Left kidney (tissue), 2 donors: ENCODE data around the gene PPP1R12B. TPM values are rescaled to one million over a fixed set of nuclear protein-coding genes. Genes with fewer than 3 reads are reported as not detected.
"Not testable (repeated sequence)": the region's sequence is repeated elsewhere in the genome, so short reads cannot be mapped to it uniquely, and the experiment has no call there.

ENCODE experiments used
- DNase-seq: peaks from one replicate; pipeline ENCODE4 v3.0.0-alpha.2; 2013
- polyA plus RNA-seq: library from polyadenylated mRNA; unstranded; fragments of 120-200 nt; gene quantifications from one replicate; pipeline ENCODE4 v1.2.1, GENCODE V29; 2013; ENCODE audit not compliant: insufficient read length

The PPP1R12B gene
- polyA plus RNA-seq, 1 donor = 27.3 TPM

GRCh38 chr1:202398439-202398838 is 49.9 kb downstream of the PPP1R12B start:
- not testable (repeated sequence) for DNase-seq

DNA sequence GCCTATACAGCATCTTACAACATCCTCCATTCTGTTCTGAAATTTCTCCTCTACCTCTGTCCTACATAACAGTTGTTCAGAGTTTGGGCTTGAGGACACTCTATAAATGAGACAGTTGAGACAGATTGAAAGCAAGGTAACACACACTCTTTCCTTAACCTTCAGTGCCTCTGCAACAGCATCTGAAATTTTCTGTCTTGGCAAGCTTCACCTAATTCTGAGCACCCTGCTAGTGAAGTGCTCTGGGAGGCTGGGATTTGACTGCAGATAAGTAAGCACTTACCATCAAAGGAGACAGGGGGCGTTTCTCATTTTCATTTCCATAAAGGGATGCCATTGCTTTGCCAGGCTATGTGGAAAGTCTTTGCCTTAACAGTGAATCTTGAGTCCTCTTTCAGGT is 53.3 kb downstream of the PPP1R12B start:
- DNase-seq = not testable (repeated sequence)

DNA sequence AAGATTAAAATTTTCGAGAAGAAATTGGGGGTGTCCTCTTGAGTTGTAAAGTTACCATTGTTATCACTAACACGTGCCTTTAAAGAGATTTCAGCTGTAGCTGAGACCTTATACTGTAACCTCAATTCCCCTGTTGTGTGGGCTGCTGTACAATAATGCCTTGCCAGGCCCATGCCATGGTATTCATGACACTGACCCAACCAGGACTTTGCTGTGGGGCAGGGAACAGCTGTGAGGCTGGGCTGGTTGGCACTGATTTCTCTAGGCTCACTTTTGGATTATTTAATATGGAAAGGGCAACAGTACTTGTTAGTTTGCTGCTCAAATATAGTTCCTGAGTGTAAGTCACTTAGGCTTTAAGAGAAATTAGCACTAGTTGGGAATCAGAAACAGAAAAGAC is 54.9 kb downstream of the PPP1R12B start:
- DNase-seq = not testable (repeated sequence)

- no peak for DNase-seq
Observed at GRCh38 chr1:202405928-202406327, 57.4 kb downstream of the PPP1R12B start.

DNA sequence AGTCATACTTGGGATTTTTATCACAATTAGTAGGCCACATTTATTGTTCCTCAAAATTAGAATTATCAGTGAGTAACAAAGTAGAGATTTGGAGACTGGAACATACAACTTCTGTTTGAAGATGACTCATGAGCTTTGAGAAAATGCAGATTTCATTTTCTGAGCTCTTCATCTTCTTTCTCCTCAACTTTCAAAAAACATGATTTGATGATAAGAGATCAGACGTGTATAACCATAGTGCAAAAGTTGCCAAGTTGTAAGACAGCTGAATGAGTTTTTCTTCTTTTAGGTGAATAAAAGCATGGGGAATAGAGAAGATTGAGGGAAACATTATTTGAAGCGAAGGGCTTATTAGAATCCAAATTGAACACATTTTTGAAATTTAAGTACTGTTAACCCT is 58.4 kb downstream of the PPP1R12B start:
- not testable (repeated sequence) for DNase-seq

DNA sequence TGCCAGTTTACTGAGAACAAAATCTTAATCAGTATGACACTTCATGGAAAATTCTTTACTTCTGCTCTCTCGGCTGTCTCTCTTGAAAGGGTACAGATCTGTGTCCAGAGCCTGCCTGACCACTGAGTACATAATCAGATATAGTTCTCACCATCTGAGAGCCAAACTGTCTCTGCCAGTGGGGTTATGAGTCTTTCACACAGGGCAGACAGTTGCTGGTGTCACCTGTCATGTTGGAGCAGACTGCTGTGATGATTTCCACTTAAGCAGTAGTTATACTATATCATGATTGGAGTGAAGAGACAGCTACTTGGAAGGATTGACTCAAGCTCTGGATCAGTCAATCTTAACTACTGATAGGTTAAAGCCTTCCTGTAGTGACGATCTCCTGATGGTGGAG is 58.9 kb downstream of the PPP1R12B start:
- DNase-seq = not testable (repeated sequence)

DNA sequence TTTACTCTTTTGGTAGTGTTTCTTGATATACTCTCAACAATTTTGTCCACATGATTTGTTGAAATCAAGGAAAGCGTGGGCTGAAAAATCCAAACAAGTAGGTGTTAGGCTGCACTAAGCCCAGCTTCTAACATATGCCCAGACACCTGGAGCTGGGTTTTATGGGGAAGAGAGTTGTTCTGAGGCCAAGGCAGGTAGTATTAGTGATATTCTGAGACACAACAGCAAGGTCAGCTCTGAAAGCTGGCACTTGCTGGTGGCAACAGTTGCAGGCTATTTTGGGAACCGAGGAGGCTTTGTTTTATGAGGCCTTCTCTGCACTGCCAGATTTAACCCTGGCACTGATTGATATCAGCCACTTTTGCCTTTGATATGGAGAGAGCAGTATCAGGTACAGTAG is 61.8 kb downstream of the PPP1R12B start:
- not testable (repeated sequence) for DNase-seq

GRCh38 chr1:202410854-202411357 is 62.4 kb downstream of the PPP1R12B start:
- not testable (repeated sequence) for DNase-seq

- no peak for DNase-seq
Observed at GRCh38 chr1:202411422-202411821, 62.9 kb downstream of the PPP1R12B start.

DNA sequence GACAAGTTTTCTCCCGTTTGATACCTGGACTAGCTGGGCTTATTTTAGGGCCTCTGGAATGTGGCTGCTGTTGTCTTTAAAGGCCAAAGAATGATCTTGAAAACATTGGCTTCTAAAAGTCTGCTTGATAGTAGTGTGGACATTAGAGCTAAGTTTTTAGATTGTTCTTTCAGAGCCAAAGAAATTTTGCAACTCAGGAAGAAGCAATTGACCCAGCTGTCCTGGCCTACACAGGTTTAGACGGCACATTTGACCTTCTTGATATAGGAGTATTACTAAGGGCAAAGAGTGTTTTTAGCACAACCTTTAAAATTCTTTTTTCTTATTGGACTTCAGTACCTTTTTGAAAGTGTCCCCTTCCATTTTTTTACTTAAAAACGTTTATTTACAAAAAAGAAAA is 63.9 kb downstream of the PPP1R12B start:
- not testable (repeated sequence) for DNase-seq

- no peak for DNase-seq
Observed at GRCh38 chr1:202416641-202417040, 68.1 kb downstream of the PPP1R12B start.

DNA sequence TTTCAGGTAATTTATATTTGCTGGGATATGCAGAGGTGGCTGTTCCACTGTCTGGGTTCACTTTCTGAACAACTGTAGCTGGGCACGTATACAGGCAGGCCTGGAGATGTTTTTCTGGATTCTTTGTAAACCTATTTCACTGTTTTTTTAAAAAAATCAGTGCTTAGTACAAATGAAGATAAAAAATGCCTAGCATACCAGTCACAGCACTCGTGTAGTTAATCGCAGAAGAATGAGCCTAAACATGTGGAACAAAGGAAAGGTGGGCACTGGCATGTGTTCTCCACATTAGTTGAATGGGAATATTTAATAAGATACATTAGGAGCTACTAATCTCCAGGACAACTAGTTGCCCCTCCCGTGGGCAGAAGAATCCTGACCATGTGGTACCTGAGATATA is 68.6 kb downstream of the PPP1R12B start:
- not testable (repeated sequence) for DNase-seq

GRCh38 chr1:202417762-202418201 is 69.3 kb downstream of the PPP1R12B start:
- DNase-seq = not testable (repeated sequence)

GRCh38 chr1:202419731-202420130 is 71.2 kb downstream of the PPP1R12B start:
- DNase-seq = not testable (repeated sequence)

DNA sequence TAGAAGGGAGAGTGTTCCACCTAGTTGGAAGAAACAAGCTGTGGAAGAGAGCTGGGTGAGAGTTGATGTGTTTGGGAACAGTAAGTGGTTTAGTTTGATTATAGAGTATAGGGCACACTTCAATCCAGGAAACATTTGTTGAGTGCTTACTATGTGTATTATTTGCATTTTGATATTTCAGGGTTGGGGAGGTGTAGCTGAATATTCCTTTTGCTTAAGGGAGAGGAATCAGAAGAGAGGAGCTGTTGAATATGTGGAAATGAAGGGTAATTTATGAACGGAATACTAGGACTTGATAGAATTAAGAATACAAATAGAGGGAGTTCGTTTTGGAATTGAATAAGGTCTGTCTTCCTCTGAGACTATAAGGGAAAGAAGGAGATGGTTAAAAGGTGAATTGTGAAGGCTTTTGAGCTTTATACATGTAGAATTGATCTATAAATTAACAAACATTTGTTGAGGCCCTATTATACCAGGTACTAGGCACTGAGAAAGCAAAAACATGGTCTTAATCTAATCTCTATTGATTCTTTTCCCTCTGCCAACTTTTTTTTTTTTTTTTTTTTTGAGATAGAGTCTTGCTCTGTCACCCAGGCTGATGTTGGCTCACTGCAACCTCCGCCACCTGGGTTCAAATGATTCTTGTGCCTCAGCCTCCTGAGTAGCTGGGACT is 72.1 kb downstream of the PPP1R12B start:
- DNase-seq = not testable (repeated sequence)

- DNase-seq = not testable (repeated sequence)
Observed at GRCh38 chr1:202422709-202423108, 74.2 kb downstream of the PPP1R12B start.

DNA sequence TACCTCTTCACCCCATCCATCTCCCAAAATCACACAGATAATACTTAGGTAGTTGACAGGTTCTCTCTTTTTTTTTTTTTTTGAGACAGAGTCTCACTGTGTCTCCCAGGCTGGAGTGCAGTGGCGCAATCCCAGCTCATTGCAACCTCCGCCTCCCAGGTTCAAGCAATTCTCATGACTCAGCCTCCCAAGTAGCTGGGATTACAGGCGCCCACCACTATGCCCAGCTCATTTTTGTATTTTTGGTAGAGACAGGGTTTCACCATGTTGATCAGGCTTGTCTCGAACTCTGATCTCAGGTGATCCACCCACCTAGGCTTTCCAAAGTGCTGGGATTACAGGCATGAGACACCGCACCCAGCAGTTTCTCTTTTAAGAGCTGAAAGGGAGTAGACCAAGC is 75.8 kb downstream of the PPP1R12B start:
- not testable (repeated sequence) for DNase-seq

GRCh38 chr1:202430111-202430510 is 81.6 kb downstream of the PPP1R12B start:
- not testable (repeated sequence) for DNase-seq

DNA sequence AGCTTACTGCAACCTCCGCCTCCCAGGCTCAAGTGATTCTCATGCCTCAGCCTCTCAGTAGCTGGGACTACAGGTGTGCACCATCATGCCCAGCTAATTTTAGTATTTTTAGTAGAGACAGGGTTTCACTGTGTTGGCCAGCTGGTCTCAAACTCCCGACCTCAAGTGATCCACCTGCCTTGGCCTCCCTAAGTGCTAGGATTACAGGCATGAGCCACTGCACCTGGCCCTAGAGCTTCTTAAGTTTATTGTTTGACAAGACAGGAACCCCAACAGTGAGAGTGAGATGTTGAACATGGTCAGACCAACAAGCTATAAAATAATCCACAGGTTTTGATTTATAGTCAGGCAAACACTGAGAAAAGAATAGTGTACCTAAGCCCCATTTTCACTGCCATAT is 83.8 kb downstream of the PPP1R12B start:
- DNase-seq = not testable (repeated sequence)

DNA sequence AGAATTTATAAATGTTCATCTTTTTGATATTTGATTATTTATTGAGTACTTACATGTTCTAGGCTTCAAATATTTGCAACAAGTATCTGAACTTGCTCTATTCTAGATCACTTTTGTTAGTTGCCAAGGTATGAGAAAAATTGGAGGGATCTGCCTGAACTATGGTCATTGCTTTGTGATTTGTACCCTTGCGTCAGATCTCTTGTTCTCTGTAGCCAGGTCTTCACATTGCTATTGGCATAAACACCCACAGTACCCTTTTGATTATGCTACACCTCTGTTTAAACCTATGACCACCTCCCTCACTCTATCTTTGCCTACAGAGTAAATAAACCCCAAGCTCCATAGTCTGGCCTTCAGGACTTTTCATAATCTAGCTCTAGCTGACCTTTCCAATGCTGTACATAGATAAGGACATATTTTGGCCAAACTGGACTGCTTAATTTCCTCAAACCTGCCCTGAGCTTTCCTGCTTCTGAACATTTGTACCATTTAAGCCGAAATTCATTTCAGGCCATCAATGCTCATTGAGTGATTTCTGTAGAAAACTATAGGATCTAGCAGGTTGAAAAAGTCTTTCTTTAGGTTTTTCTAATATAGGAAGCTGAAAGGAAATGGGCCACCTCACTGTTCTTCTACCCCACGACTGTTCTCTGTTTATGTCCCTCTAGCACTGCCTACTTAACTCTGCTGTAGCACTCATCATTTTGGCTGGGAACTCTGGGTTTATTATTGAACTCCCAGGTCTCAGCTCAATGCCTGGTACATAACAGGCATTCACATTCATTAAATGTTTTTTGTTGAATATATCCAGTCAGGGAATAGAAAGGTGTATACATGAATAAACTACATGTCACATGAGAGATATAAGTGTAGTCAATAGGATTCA is 84.9 kb downstream of the PPP1R12B start:
- DNase-seq = no peak

GRCh38 chr1:202434059-202434458 is 85.6 kb downstream of the PPP1R12B start:
- DNase-seq = no peak

GRCh38 chr1:202438393-202439174 is 90.1 kb downstream of the PPP1R12B start:
- DNase-seq = no peak
